Upper lobe of left lung (tissue), 6 donors: ENCODE results near the gene NKX6-2. TPM values are rescaled to one million over a fixed set of nuclear protein-coding genes. Genes with fewer than 3 reads are reported as not detected.

Source experiments
- ATAC-seq, 2 donors: fragments of 200-7000 bp; cut with Tn5 transposase; one replicate each; pipeline ENCODE4 v1.9.1; 2022; ENCODE audit warnings: mild to moderate bottlenecking in 2 of 2, moderate library complexity in 2 of 2; ENCODE audit not compliant: low FRiP score in 2 of 2
- DNase-seq, 2 donors: peaks; one replicate each; pipeline ENCODE4 v3.0.0-alpha.2; 2019 to 2020
- H3K27ac ChIP-seq, 4 donors: fragments of 200-600 bp; sonication (generic); one replicate each; pipeline ENCODE4 v1.5.1; 2016 to 2019
- H3K27me3 ChIP-seq, 4 donors: fragments of 200-600 bp; sonication (generic); one replicate each; pipeline ENCODE4 v1.5.1; 2017 to 2019
- H3K36me3 ChIP-seq, 4 donors: fragments of 200-600 bp; sonication (generic); one replicate each; pipeline ENCODE4 v1.5.1; 2016 to 2019
- H3K4me1 ChIP-seq, 4 donors: fragments of 200-600 bp; sonication (generic); one replicate each; pipeline ENCODE4 v1.5.1; 2018 to 2019
- H3K4me3 ChIP-seq, 4 donors: fragments of 200-600 bp; sonication (generic); one replicate each; pipeline ENCODE4 v1.5.1; 2017 to 2019; ENCODE audit warnings: mild to moderate bottlenecking in 2 of 4, moderate library complexity in 1 of 4
- H3K9me3 ChIP-seq, 4 donors: fragments of 200-600 bp; sonication (generic); one replicate each; pipeline ENCODE4 v1.5.1; 2018 to 2019
- CTCF ChIP-seq, 6 experiments: fragments of 450-650 bp in 4 of 6; fragments of 200-600 bp in 2 of 6; sonication (generic) in 2 of 6; IDR thresholded peaks; one replicate each; pipeline ENCODE4 v1.5.1; 2016 to 2019; ENCODE audit warnings: antibody characterized with exemption in 6 of 6
- EP300 ChIP-seq, 4 donors: sonication (generic); formaldehyde crosslinking; IDR thresholded peaks; one replicate each; pipeline ENCODE4 v1.5.1; 2017; ENCODE audit warnings: antibody characterized with exemption in 4 of 4, control low read depth in 2 of 4
- POLR2A ChIP-seq, 4 donors: fragments of 450-650 bp; IDR thresholded peaks; one replicate each; pipeline ENCODE4 v1.5.1; 2016 to 2017; ENCODE audit warnings: antibody characterized with exemption in 4 of 4, mild to moderate bottlenecking in 2 of 4
- POLR2AphosphoS5 ChIP-seq, 2 donors: sonication (generic); formaldehyde crosslinking; IDR thresholded peaks; one replicate each; pipeline ENCODE4 v1.5.1; 2017; ENCODE audit warnings: antibody characterized with exemption in 2 of 2
- WGBS, 2 donors: methylation state at CpG; one replicate each; pipeline ENCODE4 v1.1.5; 2017 to 2018; 5-methylcytosine and 5-hydroxymethylcytosine counted together
- total RNA-seq, 6 donors: library from RNA; depleted of rRNA in 4 of 6; stranded (reverse); fragments of >200 nt in 4 of 6; gene quantifications; one replicate each; pipeline versions ENCODE4 v1.1.0 to v1.2.1, GENCODE V29; 2016 to 2021
- donor health status: DM: no; HTN: no; CAD: no; lungs with moderate emphysema.
- donor health status: DM: no; HTN: yes; CAD: no; lungs with severe emphysema.

Gene NKX6-2
- total RNA-seq, 6 donors from 2014 or later: not detected

GRCh38 chr10:132809232-132810140 lies 23.5 kb upstream of the NKX6-2 start:
- TF ChIP-seq CTCF (IDR thresholded peaks at IDR 0.05) (no peak), EP300 (IDR thresholded peaks at IDR 0.05) (no peak), POLR2AphosphoS5 (IDR thresholded peaks at IDR 0.05) (no peak), POLR2A (IDR thresholded peaks at IDR 0.05) (no peak)
- Histone ChIP-seq H3K36me3 (no peaks in the 10 kb centered on the region), H3K4me1 (no peaks in the 10 kb centered on the region), H3K9me3 (no peaks in the 10 kb centered on the region), H3K27me3 (no peaks in the 10 kb centered on the region), H3K27ac (no peak overlapping the region), H3K4me3 (no peak overlapping the region)
- ATAC-seq (no peak), DNase-seq (no peak)
- 75 to 85% methylated on average over 14 to 38 of the region's 38 CpGs for WGBS, 2 donors

GRCh38 chr10:132808383-132809231 lies 22.7 kb upstream of the NKX6-2 start:
- Histone ChIP-seq H3K4me1 (no peaks in the 10 kb centered on the region), H3K27ac (no peak overlapping the region), H3K9me3 (no peaks in the 10 kb centered on the region), H3K4me3 (no peak overlapping the region), H3K27me3 (no peaks in the 10 kb centered on the region), H3K36me3 (no peaks in the 10 kb centered on the region)
- 44 to 60% methylated on average over 6 to 28 of the region's 42 CpGs for WGBS, 2 donors
- TF ChIP-seq POLR2AphosphoS5 (IDR thresholded peaks at IDR 0.05) (no peak), CTCF (IDR thresholded peaks at IDR 0.05) (no peak), EP300 (IDR thresholded peaks at IDR 0.05) (no peak), POLR2A (IDR thresholded peaks at IDR 0.05) (no peak)
- peak in 1 of 2 donors; percentile 12 for ATAC-seq
- DNase-seq: peak in 1 of 2 donors; percentile 82

GRCh38 chr10:132807621-132808049 lies 21.7 kb upstream of the NKX6-2 start:
- no peaks in the 10 kb centered on the region for H3K9me3 ChIP-seq
- TF ChIP-seq POLR2AphosphoS5 (IDR thresholded peaks at IDR 0.05) (no peak), POLR2A (IDR thresholded peaks at IDR 0.05) (no peak), EP300 (IDR thresholded peaks at IDR 0.05) (no peak), CTCF (IDR thresholded peaks at IDR 0.05) (no peak)
- H3K27me3 ChIP-seq: no peaks in the 10 kb centered on the region
- H3K4me3 ChIP-seq: no peak overlapping the region
- no peaks in the 10 kb centered on the region for H3K4me1 ChIP-seq
- ATAC-seq (no peak), DNase-seq (peak in 1 of 2 donors; percentile 79)
- 90 to 100% methylated on average over 2 to 27 of the region's 27 CpGs for WGBS, 2 donors
- no peaks in the 10 kb centered on the region for H3K36me3 ChIP-seq
- no peak overlapping the region for H3K27ac ChIP-seq

GRCh38 chr10:132806561-132807003 lies 20.6 kb upstream of the NKX6-2 start:
- no peak for ATAC-seq
- DNase-seq: peak in 1 of 2 donors; percentile 58
- Histone ChIP-seq H3K27ac (no peak overlapping the region), H3K27me3 (no peaks in the 10 kb centered on the region), H3K4me1 (no peaks in the 10 kb centered on the region), H3K4me3 (no peak overlapping the region), H3K9me3 (peaks cover 0 to 6% (median 2%) of the 10 kb centered on the region in 4 donors), H3K36me3 (no peaks in the 10 kb centered on the region)
- WGBS, 2 donors: 75 to 80% methylated on average over 14 to 25 of the region's 25 CpGs
- no peak for TF ChIP-seq CTCF (IDR thresholded peaks at IDR 0.05)
- no peak for TF ChIP-seq POLR2AphosphoS5 (IDR thresholded peaks at IDR 0.05)
- no peak for TF ChIP-seq POLR2A (IDR thresholded peaks at IDR 0.05)
- no peak for TF ChIP-seq EP300 (IDR thresholded peaks at IDR 0.05)
